Kidney (tissue), 14 donors: Measurements from ENCODE around the gene NFAM1. TPM values are rescaled to one million over a fixed set of nuclear protein-coding genes. Genes with fewer than 3 reads are reported as not detected.

ENCODE experiments used
- DNase-seq, 5 donors: peaks; one replicate each; pipeline ENCODE4 v3.0.0-alpha.2; 2013 to 2020
- FAIRE-seq: peaks from 2 replicates; lab custom pipeline; 2012; peaks lifted over from hg19 to GRCh38; lab: Jason Lieb, UNC
- H3K27ac ChIP-seq, 2 donors: one replicate each; pipeline ENCODE4 v1.7.0; 2013; ENCODE audit warnings: low read depth in 2 of 2, low read length in 2 of 2, inconsistent platforms in 1 of 2
- H3K27me3 ChIP-seq: one replicate; pipeline ENCODE4 v1.7.1; 2013; ENCODE audit warnings: low read length, inconsistent platforms; ENCODE audit not compliant: control insufficient read depth, insufficient read depth
- H3K36me3 ChIP-seq, 3 donors: one replicate each; pipeline versions ENCODE4 v1.7.0 to v1.7.1; 2013; ENCODE audit warnings: low read length in 3 of 3, control low read depth in 1 of 3, inconsistent platforms in 1 of 3; ENCODE audit not compliant: insufficient read depth in 3 of 3, control insufficient read depth in 2 of 3
- H3K4me1 ChIP-seq, 3 donors: one replicate each; pipeline versions ENCODE4 v1.7.0 to v1.7.1; 2013; ENCODE audit warnings: low read length in 3 of 3, inconsistent platforms in 1 of 3, low read depth in 1 of 3; ENCODE audit not compliant: control insufficient read depth in 2 of 3, insufficient read depth in 2 of 3
- H3K4me3 ChIP-seq, 3 donors: one replicate each; pipeline versions ENCODE4 v1.7.0 to v1.8.1; 2013; ENCODE audit warnings: low read length in 3 of 3, control low read depth in 1 of 3, inconsistent platforms in 1 of 3
- H3K9ac ChIP-seq, 3 donors: one replicate each; pipeline versions ENCODE4 v1.7.0 to v1.7.1; 2013; ENCODE audit warnings: low read length in 3 of 3, control low read depth in 1 of 3, inconsistent platforms in 1 of 3
- H3K9me3 ChIP-seq, 3 donors: one replicate each; pipeline versions ENCODE4 v1.7.0 to v1.7.1; 2013; ENCODE audit warnings: low read length in 3 of 3, control low read depth in 1 of 3, inconsistent platforms in 1 of 3; ENCODE audit not compliant: control insufficient read depth in 2 of 3, insufficient read depth in 1 of 3
- CTCF ChIP-seq: IDR thresholded peaks from 3 replicates; pipeline ENCODE4 v1.5.1; 2012; ENCODE audit warnings: mild to moderate bottlenecking, moderate library complexity, borderline replicate concordance; ENCODE audit not compliant: insufficient read depth; ENCODE audit errors: extremely low read depth
- intact Hi-C: fragments of 100-400 bp; cut with DNase I; formaldehyde crosslinking; loops from one replicate; pipeline ENCODE4 v1.11.1; 2022
- polyA plus RNA-seq: library from polyadenylated mRNA; stranded (reverse); fragments of 350-450 nt; fragmentation: Illumina TruSeq; extraction: RNeasy Lipid Tissue Mini Kit (QIAGEN cat#74804); gene quantifications from one replicate; pipeline ENCODE4 v1.2.3, GENCODE V29; 2014; ENCODE audit warnings: low read depth, low replicate concordance; ENCODE audit not compliant: insufficient read depth
- total RNA-seq: library from RNA; stranded (reverse); fragmentation: NEBNext Ultra II Directional; extraction: Animal tissue kit (Norgen Biotek cat#: 25700); gene quantifications from one replicate; pipeline ENCODE4 v1.2.1, GENCODE V29; 2021
- donor health status: control.
- donor health status: control.
- donor health status: control.
- donor health status: control.
- donor health status: control.
- donor health status: DM: yes; HTN: yes; CAD: no.
- donor health status: Normal renal cell carcinoma (clear cell type).

The NFAM1 gene
- total and polyA plus RNA-seq, 2 donors from 2014 or later = 0.60 to 7.9 TPM

- no peak for TF ChIP-seq CTCF
- no peak overlapping the region for H3K9ac ChIP-seq
- peaks cover 0 to 3% (median 0%) of the 10 kb centered on the region in 3 donors for H3K4me1 ChIP-seq
- no peaks in the 10 kb centered on the region for H3K9me3 ChIP-seq
- H3K27me3 ChIP-seq = no peaks in the 10 kb centered on the region
- FAIRE-seq = no peak
- H3K36me3 ChIP-seq = no peaks in the 10 kb centered on the region
- no peak overlapping the region for H3K4me3 ChIP-seq
- intact Hi-C loops = no loop called here
- peak in 2 of 5 donors; percentile 45 to 60 for DNase-seq
- no peak overlapping the region for H3K27ac ChIP-seq
Measured at GRCh38 chr22:42417645-42418305, 14.4 kb downstream of the NFAM1 start.

- H3K4me1 ChIP-seq = peaks cover 0 to 3% (median 0%) of the 10 kb centered on the region in 3 donors
- H3K27ac ChIP-seq = no peak overlapping the region
- FAIRE-seq (no peak), DNase-seq (peak in 1 of 5 donors; percentile 61)
- no peak overlapping the region for H3K9ac ChIP-seq
- no peak for TF ChIP-seq CTCF
- no peaks in the 10 kb centered on the region for H3K36me3 ChIP-seq
- intact Hi-C loops = no loop called here
- H3K27me3 ChIP-seq = no peaks in the 10 kb centered on the region
- no peak overlapping the region for H3K4me3 ChIP-seq
- H3K9me3 ChIP-seq = no peaks in the 10 kb centered on the region
Measured at GRCh38 chr22:42416671-42417230, 15.5 kb downstream of the NFAM1 start.

- Histone ChIP-seq H3K9ac (no peak overlapping the region), H3K4me1 (peaks cover 0 to 3% (median 0%) of the 10 kb centered on the region in 3 donors), H3K36me3 (no peaks in the 10 kb centered on the region), H3K9me3 (no peaks in the 10 kb centered on the region), H3K4me3 (no peak overlapping the region), H3K27ac (no peak overlapping the region), H3K27me3 (no peaks in the 10 kb centered on the region)
- FAIRE-seq = no peak
- TF ChIP-seq CTCF = no peak
- peak in 1 of 5 donors; percentile 48 for DNase-seq
- intact Hi-C loops = no loop called here
Measured at GRCh38 chr22:42414565-42415303, 17.5 kb downstream of the NFAM1 start.
